Naive thymus-derived CD8-positive, alpha-beta T cell (primary cell): Measurements from ENCODE around the gene ANO6. TPM values are rescaled to one million over a fixed set of nuclear protein-coding genes. Genes with fewer than 3 reads are reported as not detected.
A peak's percentile ranks its signal among the peaks of the same experiment; 100 is the strongest.

ENCODE experiments used
- ATAC-seq, 2 donors: fragments of 150-1000 bp; cut with Tn5 transposase in 1 of 2; sonication (Bioruptor Pico), chemical (Tn5 transposase) in 1 of 2; 1 replicate in 1 of 2; 2 replicates in 1 of 2; pipeline ENCODE4 v1.10.0; 2021; ENCODE audit warnings: mild to moderate bottlenecking in 2 of 2, moderate library complexity in 2 of 2
- POLR2A ChIA-PET: fragments of 350-600 bp; sonication (Branson Sonifier 250); formaldehyde crosslinking; loops from one replicate; lab custom pipeline; 2021; ENCODE audit warnings: antibody characterized with exemption; lab: Charles Lee
- DNase-seq, 10 donors: peaks; one replicate each; pipeline versions ENCODE4 v3.0.0 to v3.0.0-alpha.2; 2020 to 2022
- H3K27ac Mint-ChIP-seq, 10 donors: one replicate each; pipeline ENCODE4 v1.8.0; 2020 to 2022; ENCODE audit warnings: mild to moderate bottlenecking in 10 of 10, mixed read lengths in 10 of 10, moderate library complexity in 4 of 10, inconsistent platforms in 1 of 10
- H3K27me3 Mint-ChIP-seq, 5 donors: one replicate each; pipeline ENCODE4 v1.8.0; 2021 to 2022; ENCODE audit warnings: mixed read lengths in 5 of 5
- H3K36me3 Mint-ChIP-seq, 3 donors: one replicate each; pipeline ENCODE4 v1.8.0; 2020 to 2022; ENCODE audit warnings: mixed read lengths in 3 of 3, mild to moderate bottlenecking in 2 of 3, inconsistent platforms in 1 of 3
- H3K4me1 Mint-ChIP-seq, 4 donors: one replicate each; pipeline ENCODE4 v1.8.0; 2021 to 2022; ENCODE audit warnings: mixed read lengths in 4 of 4
- H3K4me3 Mint-ChIP-seq, 10 donors: one replicate each; pipeline ENCODE4 v1.8.0; 2020 to 2022; ENCODE audit warnings: mild to moderate bottlenecking in 10 of 10, mixed read lengths in 10 of 10, moderate library complexity in 6 of 10, inconsistent platforms in 1 of 10
- H3K9me3 Mint-ChIP-seq, 9 donors: one replicate each; pipeline ENCODE4 v1.8.0; 2020 to 2022; ENCODE audit warnings: mixed read lengths in 9 of 9, mild to moderate bottlenecking in 3 of 9, inconsistent platforms in 1 of 9, moderate library complexity in 1 of 9
- polyA plus RNA-seq, 3 donors: library from polyadenylated mRNA; unstranded; fragments of 300-500 nt; fragmentation: Illumina TruSeq; gene quantifications; one replicate each; pipeline ENCODE4 v1.2.3, GENCODE V29; 2021
- total RNA-seq, 8 experiments: library from RNA in 2 of 8; stranded (reverse) in 2 of 8; gene quantifications; one replicate each; pipeline ENCODE4 v1.2.3 and lab custom pipeline; 2021 to 2026

ANO6 gene
- total and polyA plus RNA-seq, 5 experiments from 2014 or later: 13.4 to 18.6 (median 17.5) TPM

DNA sequence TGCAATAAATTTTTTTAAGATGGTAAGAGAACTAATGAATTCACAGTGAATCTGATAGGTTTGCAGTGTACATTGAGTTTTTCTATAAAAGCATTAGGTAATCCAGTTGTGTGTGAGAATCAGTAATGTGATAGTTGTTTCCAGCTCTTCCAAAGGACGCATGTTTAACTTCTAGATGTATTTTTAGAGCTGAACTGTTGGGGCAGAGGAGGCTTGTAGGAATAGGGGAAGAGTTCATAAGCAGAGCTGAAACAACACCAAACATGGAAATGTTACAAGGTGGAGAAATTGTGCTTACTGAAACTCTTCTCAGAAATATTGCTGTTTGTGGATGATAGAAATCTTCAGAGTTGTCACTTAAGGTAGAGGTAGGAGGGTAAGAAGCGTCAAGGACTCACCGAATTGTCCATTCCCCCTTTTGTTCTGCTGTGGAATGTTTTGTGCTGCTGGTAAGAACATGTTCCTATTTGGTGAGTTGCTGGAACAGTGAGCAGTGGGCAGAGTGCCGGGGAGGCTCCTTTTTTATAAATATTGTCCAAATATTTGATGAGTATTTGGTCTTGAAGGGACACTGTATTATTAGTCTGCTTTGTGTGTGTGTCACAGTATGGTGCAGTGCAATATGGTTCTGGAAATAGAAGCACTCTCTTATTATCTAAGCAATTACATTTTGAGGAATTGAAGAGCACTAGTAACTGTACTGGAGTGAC, 76.7 kb downstream of the ANO6 start:
- Mint-ChIP-seq H3K27ac (no peak overlapping the region), H3K27me3 (no peaks in the 10 kb centered on the region), H3K9me3 (no peaks in the 10 kb centered on the region), H3K36me3 (peaks cover 4 to 10% (median 6%) of the 10 kb centered on the region in 3 donors), H3K4me1 (peaks cover 0 to 8% (median 4%) of the 10 kb centered on the region in 4 donors), H3K4me3 (no peak overlapping the region)
- ATAC-seq (no peak), DNase-seq (no peak)
- POLR2A ChIA-PET: no interaction called here

DNA sequence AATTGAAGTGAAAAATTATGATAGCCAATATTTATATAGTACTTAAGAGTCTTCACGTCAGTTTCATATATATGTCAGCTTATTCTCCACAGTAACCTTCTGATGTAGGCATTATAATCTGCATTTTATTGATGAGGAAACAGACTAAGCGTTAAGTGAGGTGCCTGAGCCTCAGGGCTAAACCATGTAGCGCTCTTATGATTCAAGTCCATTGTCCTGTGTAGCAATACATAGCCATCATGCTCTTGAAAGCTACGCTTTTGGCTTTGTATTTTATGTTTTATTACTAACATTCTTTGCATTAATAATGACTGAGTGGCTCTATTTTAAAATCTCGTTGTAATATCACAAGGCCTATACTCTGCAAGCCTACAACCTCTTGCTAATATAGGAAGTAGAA, 79.0 kb downstream of the ANO6 start:
- H3K36me3 Mint-ChIP-seq: peaks cover 4 to 10% (median 6%) of the 10 kb centered on the region in 3 donors
- H3K27me3 Mint-ChIP-seq: no peaks in the 10 kb centered on the region
- no peaks in the 10 kb centered on the region for H3K9me3 Mint-ChIP-seq
- no peak for ATAC-seq
- peaks cover 0 to 8% (median 5%) of the 10 kb centered on the region in 4 donors for H3K4me1 Mint-ChIP-seq
- no peak overlapping the region for H3K4me3 Mint-ChIP-seq
- no peak overlapping the region for H3K27ac Mint-ChIP-seq
- no peak for DNase-seq
- POLR2A ChIA-PET: no interaction called here

DNA sequence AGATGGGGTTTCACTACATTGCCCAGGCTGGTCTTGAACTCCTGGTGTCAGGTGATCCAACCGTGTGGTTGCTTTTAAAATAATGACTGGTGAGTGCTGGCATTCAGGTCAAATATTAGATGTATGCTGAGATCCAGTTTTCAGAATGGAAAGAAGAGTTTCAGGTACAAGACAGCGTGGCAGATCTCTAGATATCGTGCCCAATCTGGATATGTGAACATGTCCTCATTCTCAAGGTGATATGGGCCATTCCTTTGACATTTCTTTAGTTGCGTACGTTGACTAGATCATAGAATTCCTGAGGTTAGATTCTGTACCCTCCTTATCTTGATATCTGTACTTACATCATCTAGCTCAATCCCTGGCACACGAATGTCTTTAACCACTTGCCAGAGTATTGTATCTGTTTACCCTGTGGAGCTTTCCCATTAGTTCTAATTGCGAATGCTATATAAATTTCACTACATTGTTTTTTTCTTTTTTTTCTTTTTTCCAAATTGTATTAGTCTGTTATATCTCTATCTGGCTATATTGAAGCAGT, 80.2 kb downstream of the ANO6 start:
- POLR2A ChIA-PET: no interaction called here
- H3K36me3 Mint-ChIP-seq: peaks cover 0 to 4% (median 2%) of the 10 kb centered on the region in 3 donors
- H3K4me3 Mint-ChIP-seq: no peak overlapping the region
- no peak overlapping the region for H3K27ac Mint-ChIP-seq
- peaks cover 0 to 6% (median 5%) of the 10 kb centered on the region in 4 donors for H3K4me1 Mint-ChIP-seq
- no peaks in the 10 kb centered on the region for H3K9me3 Mint-ChIP-seq
- H3K27me3 Mint-ChIP-seq: no peaks in the 10 kb centered on the region
- ATAC-seq (no peak), DNase-seq (no peak)

DNA sequence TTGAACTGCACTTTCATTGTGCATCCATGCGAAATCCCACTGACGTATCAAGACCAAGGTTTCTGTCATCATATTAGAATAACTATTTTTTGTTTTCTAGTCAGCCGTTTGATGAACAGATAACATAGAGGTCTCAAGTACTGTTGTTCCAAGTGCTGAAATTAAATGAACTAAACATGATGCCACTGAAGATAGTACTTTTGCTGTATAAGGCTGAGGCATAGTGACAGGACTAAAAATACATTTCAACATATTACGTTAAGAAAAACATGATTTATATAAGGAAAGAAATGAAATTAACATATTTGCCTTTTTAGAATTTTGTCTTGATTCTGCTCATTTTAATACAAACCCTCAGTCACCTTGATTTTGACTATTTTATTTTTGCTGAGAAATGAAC, 82.2 kb downstream of the ANO6 start:
- H3K4me3 Mint-ChIP-seq: no peak overlapping the region
- H3K27me3 Mint-ChIP-seq: no peaks in the 10 kb centered on the region
- H3K27ac Mint-ChIP-seq: no peak overlapping the region
- POLR2A ChIA-PET: no interaction called here
- no peaks in the 10 kb centered on the region for H3K9me3 Mint-ChIP-seq
- peaks cover 0 to 5% (median 4%) of the 10 kb centered on the region in 3 donors for H3K36me3 Mint-ChIP-seq
- H3K4me1 Mint-ChIP-seq: peaks cover 0 to 6% (median 2%) of the 10 kb centered on the region in 4 donors
- ATAC-seq: no peak
- no peak for DNase-seq

DNA sequence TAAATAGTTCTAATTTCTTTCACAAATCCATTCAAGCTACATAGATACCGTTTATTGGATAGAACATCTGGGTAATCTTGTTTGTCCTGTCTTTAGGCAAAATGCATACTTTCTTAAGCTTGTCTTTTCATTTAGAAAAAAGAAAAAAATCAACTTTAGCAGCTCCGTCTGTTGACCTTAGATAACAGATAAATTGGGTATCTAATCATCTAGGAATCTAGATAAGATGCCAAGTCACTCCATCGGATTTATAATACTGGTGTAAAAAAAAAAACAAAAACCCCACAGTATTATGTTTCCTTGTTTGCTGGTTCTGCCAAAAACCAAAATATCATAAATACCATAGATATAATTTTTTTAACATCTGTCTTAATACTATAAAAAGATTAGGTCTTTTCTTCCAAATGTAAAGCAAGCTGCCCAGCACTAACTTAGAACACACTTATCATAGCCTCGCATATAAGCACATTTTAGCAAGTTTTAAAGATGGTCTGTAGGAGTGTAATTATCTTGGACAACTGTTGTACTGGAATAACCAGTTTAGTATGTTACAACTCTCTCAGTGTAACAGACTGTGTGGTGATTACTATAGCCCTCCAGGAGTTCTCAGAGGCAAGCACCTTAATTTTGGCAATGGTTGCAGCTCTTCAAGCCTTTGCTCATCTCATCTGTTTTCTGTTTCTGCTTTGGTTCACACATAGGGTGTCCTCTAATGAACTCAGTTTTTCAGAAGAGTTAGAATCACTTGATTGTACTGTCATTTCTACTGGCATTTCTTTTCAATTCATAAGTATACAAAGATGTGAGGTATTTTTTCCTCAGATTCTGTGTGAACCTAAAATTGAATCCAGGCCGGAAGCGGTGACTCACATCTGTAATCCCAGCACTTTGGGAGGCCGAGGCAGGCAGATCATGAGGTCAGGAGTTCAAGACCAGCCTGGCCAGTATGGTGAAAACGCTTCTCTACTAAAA, 83.1 kb downstream of the ANO6 start:
- Mint-ChIP-seq H3K9me3 (no peaks in the 10 kb centered on the region), H3K27me3 (no peaks in the 10 kb centered on the region), H3K36me3 (peaks cover 0 to 9% (median 8%) of the 10 kb centered on the region in 3 donors), H3K4me1 (peaks cover 0 to 6% (median 2%) of the 10 kb centered on the region in 4 donors), H3K4me3 (no peak overlapping the region), H3K27ac (peak overlapping the region in 1 of 10 donors; percentile 70)
- DNase-seq (no peak), ATAC-seq (no peak)
- POLR2A ChIA-PET: no interaction called here

DNA sequence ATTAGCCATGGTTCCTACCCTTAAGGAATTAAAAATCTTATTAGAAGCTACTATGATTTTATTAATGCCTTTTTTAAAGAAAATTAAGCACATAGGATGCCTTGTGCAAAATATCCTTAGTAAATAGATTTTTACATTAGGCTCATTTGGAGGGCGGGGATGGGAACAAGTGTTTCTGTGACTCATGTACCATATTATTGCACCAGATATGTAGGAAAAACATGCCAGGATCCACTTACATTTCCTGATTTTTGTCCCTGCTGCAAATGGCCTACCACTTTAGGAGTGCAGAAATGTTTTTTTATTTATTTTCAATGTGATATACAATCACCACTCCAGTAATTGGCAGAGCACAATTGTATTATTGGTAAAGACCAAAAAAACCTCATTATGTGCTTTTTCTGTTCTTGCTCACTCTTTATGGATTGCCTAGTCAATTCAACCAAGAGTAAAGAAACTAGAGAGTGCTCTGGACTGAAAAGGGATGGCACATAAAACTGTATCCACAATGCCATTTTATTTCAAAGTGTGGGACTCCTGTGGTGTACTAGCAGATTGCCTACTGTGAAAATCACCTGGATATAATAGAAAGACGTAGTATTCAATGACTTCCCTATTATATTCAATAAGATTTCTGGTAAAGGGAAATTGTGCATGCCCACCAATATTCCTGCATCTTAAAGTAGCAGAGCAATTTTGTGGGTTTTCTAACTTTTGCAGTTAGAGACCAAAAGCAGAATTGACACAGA, 86.9 kb downstream of the ANO6 start:
- Mint-ChIP-seq H3K27me3 (no peaks in the 10 kb centered on the region), H3K9me3 (peaks cover 0 to 9% (median 0%) of the 10 kb centered on the region in 9 donors), H3K4me3 (no peak overlapping the region), H3K36me3 (peaks cover 4 to 22% (median 17%) of the 10 kb centered on the region in 3 donors), H3K4me1 (peaks cover 0 to 6% (median 0%) of the 10 kb centered on the region in 4 donors), H3K27ac (no peak overlapping the region)
- DNase-seq (no peak), ATAC-seq (no peak)
- POLR2A ChIA-PET: no interaction called here

DNA sequence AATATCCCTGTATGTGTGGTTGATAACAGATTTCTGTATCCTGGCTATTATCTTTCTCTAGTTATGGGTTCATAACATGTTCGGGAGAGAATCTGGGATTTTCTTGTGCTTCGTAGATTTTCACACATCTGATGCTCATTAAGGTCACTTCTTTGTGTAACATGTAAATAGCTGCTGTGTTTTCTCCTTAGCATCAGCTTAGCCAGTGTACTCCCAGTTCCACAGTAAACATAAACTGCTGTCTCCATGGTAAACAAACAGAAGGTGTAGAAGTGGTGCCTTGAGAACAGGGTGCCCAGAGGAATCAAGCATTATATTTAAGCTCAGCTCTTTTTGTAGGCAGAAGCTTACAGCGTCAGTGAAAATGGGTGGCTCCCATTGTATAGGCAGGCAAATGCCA, 88.0 kb downstream of the ANO6 start:
- ATAC-seq (no peak), DNase-seq (no peak)
- Mint-ChIP-seq H3K9me3 (peaks cover 0 to 9% (median 0%) of the 10 kb centered on the region in 9 donors), H3K36me3 (peaks cover 4 to 22% (median 17%) of the 10 kb centered on the region in 3 donors), H3K27me3 (no peaks in the 10 kb centered on the region), H3K4me1 (peaks cover 0 to 6% (median 0%) of the 10 kb centered on the region in 4 donors), H3K4me3 (no peak overlapping the region), H3K27ac (no peak overlapping the region)
- POLR2A ChIA-PET: no interaction called here

DNA sequence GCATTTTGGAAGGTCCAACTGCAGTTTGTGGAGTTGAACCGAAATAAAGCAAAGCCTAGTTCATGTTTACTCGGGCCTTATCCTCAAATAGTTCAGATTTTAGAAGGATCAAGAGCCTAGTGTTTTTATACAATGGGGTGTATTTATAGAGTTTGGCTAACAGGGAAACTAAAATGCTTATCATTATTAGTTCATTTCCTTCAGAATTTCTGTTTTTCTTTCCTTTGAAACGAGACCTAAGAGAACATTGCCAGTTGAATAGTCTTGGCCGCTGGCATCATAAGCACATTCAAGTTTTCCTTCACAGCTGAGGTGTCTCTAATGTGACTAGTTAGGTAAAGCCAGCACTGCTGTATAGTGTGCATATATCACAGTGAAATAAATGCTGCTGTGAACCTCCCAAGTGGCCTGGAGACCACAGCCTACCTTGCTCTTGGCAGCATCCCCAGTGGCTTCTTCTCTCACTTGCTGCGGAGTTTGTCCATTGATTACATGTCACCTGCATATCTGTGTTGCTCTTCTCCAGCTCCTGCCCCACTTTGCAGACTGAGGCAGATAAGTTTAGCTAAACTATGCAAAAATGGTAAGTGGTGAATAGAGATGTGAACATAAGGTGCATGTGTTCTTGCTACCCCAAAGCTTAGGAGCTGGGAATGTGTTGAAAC, 88.8 kb downstream of the ANO6 start:
- ATAC-seq (no peak), DNase-seq (no peak)
- no peaks in the 10 kb centered on the region for H3K27me3 Mint-ChIP-seq
- H3K27ac Mint-ChIP-seq: no peak overlapping the region
- POLR2A ChIA-PET: no interaction called here
- peak overlapping the region in 1 of 10 donors; percentile 7 for H3K4me3 Mint-ChIP-seq
- peaks cover 0 to 9% (median 0%) of the 10 kb centered on the region in 9 donors for H3K9me3 Mint-ChIP-seq
- peaks cover 0 to 4% (median 0%) of the 10 kb centered on the region in 4 donors for H3K4me1 Mint-ChIP-seq
- H3K36me3 Mint-ChIP-seq: peaks cover 4 to 22% (median 17%) of the 10 kb centered on the region in 3 donors

DNA sequence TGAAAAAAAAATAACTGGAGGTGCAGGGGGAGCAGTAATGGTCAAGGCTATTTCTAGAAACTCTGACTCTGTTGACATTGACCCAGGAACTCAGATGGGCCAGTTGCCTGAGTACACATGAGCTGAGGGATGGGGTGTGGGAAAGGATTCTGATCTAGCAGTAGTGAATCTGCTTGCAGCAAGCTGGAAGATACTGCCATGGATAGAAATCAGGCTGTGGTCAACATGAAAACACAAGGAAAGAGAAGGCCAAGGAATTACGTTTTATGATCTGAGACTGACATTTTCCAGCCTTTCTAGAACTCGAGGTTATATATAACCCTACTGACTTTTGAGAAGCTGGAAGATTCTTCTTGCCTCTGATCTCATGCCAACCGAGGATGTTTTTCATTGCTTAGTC, 90.0 kb downstream of the ANO6 start:
- Mint-ChIP-seq H3K9me3 (peaks cover 0 to 9% (median 0%) of the 10 kb centered on the region in 9 donors), H3K4me3 (no peak overlapping the region), H3K27ac (no peak overlapping the region), H3K36me3 (peaks cover 4 to 22% (median 17%) of the 10 kb centered on the region in 3 donors), H3K4me1 (peaks cover 0 to 4% (median 0%) of the 10 kb centered on the region in 4 donors), H3K27me3 (no peaks in the 10 kb centered on the region)
- POLR2A ChIA-PET: no interaction called here
- no peak for DNase-seq
- no peak for ATAC-seq

DNA sequence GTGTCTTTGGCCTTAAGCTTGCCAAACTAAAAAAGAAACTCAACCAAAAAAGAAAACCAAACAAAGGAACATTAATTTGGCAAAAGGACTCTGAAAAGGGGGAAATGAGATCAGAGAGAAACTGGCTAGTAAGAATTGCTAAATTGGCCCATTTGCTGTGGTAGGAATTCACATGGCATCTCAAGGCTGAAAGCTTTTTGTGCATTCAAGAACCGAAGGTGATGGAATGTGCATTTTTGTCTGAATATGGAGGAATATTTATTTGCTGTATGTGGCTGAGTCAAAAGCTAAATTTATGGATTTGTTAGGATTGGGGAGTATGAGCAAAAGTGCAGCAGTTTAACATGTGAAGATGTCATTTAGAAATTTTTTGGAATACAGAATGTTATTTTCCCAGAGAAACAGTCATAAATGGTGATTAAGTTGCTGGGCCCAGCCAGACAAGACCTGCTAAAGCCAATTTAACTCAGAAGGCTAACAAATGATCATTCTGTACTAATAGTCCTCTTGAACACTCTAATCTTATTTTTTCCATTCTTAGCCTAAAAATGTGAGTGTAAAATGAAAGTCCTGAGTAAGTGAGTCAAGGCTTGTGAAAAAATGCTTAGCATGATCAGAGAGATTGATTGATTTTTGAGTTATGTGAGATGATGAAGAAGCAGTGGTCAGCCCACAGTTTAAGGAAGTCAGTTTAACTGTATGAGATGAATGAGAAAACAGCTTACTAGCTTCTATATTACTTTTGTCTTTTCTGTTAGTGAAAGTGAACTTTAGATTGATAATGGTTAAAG, 94.1 kb downstream of the ANO6 start:
- no peaks in the 10 kb centered on the region for H3K27me3 Mint-ChIP-seq
- H3K4me1 Mint-ChIP-seq: peaks cover 0 to 5% (median 3%) of the 10 kb centered on the region in 4 donors
- H3K4me3 Mint-ChIP-seq: no peak overlapping the region
- H3K27ac Mint-ChIP-seq: no peak overlapping the region
- peaks cover 6 to 13% (median 10%) of the 10 kb centered on the region in 3 donors for H3K36me3 Mint-ChIP-seq
- no peak for ATAC-seq
- peaks cover 0 to 16% (median 2%) of the 10 kb centered on the region in 9 donors for H3K9me3 Mint-ChIP-seq
- DNase-seq: no peak
- POLR2A ChIA-PET: no interaction called here

DNA sequence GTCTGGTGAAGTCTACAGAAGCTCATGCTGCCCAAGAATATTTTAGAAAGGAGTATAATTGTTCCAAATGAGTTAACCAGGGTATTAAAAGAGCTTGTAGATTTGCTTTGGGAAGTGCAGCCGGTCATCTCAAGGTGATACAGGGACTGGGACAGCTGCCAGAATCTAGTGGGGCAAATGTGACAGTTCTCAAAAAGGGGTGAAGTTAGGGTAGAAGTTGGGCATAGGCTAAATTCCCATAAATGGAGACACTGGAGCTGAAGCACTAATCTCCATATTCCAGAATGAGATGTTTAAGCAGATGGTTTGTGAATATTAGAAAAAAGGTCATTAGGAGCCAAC, 94.7 kb downstream of the ANO6 start:
- POLR2A ChIA-PET: no interaction called here
- DNase-seq (no peak), ATAC-seq (no peak)
- H3K27me3 Mint-ChIP-seq: no peaks in the 10 kb centered on the region
- H3K27ac Mint-ChIP-seq: no peak overlapping the region
- peaks cover 0 to 17% (median 2%) of the 10 kb centered on the region in 9 donors for H3K9me3 Mint-ChIP-seq
- peaks cover 0 to 5% (median 4%) of the 10 kb centered on the region in 4 donors for H3K4me1 Mint-ChIP-seq
- no peak overlapping the region for H3K4me3 Mint-ChIP-seq
- H3K36me3 Mint-ChIP-seq: peaks cover 10 to 16% (median 12%) of the 10 kb centered on the region in 3 donors
